Gastroesophageal sphincter (tissue), 3 donors: Measurements from ENCODE around the gene UNC13B.

Source experiments
- CTCF ChIP-seq, 4 experiments: fragments of 200-600 bp in 2 of 4; fragments of 450-650 bp in 2 of 4; sonication (generic) in 1 of 4; IDR thresholded peaks; one replicate each; pipeline ENCODE4 v1.5.1; 2017 to 2019; ENCODE audit warnings: antibody characterized with exemption in 4 of 4, mild to moderate bottlenecking in 2 of 4, moderate library complexity in 2 of 4
- EP300 ChIP-seq: sonication (generic); formaldehyde crosslinking; IDR thresholded peaks from one replicate; pipeline ENCODE4 v1.6.1; 2017; ENCODE audit warnings: antibody characterized with exemption, mild to moderate bottlenecking
- POLR2A ChIP-seq, 2 donors: fragments of 450-650 bp; IDR thresholded peaks; one replicate each; pipeline ENCODE4 v1.6.1; 2017; ENCODE audit warnings: antibody characterized with exemption in 2 of 2, mild to moderate bottlenecking in 2 of 2, moderate library complexity in 1 of 2

- no peak for TF ChIP-seq CTCF (IDR thresholded peaks at IDR 0.05)
- no peak for TF ChIP-seq POLR2A (IDR thresholded peaks at IDR 0.05)
- no peak for TF ChIP-seq EP300
These were observed 29.3 kb downstream of the UNC13B start for GRCh38 chr9:35191105-35191504.
